Keratinocyte (primary cell): Measurements from ENCODE around the gene RTN3. TPM values are rescaled to one million over a fixed set of nuclear protein-coding genes. Genes with fewer than 3 reads are reported as not detected.
A peak's percentile ranks its signal among the peaks of the same experiment; 100 is the strongest.

Experiments used
- DNase-seq: peaks from one replicate; pipeline ENCODE4 v3.0.0-alpha.2; 2011; ENCODE audit warnings: low read depth, missing footprints, low spot score
- FAIRE-seq: peaks from 2 replicates; lab custom pipeline; 2011; peaks lifted over from hg19 to GRCh38; lab: Jason Lieb, UNC
- H2AFZ ChIP-seq: 2 replicates; pipeline ENCODE4 v1.6.0; 2012; ENCODE audit warnings: low read length, control low read depth, inconsistent platforms; ENCODE audit not compliant: control insufficient read depth
- H3K27ac ChIP-seq: 2 replicates; pipeline ENCODE4 v1.5.1; 2011; ENCODE audit warnings: low read length; ENCODE audit not compliant: control insufficient read depth, insufficient read depth
- H3K27me3 ChIP-seq: 3 replicates; pipeline ENCODE4 v1.6.0; 2011; ENCODE audit warnings: low read length; ENCODE audit not compliant: control insufficient read depth, insufficient read depth; ENCODE audit errors: extremely low read depth
- H3K36me3 ChIP-seq, 2 experiments: 2 replicates in 1 of 2; 3 replicates in 1 of 2; pipeline ENCODE4 v1.5.1; 2011; ENCODE audit warnings: low read length in 2 of 2, mild to moderate bottlenecking in 1 of 2; ENCODE audit not compliant: control insufficient read depth in 2 of 2, insufficient read depth in 2 of 2; ENCODE audit errors: extremely low read depth in 1 of 2
- H3K4me1 ChIP-seq: 3 replicates; pipeline ENCODE4 v1.5.1; 2011; ENCODE audit warnings: low read length; ENCODE audit not compliant: control insufficient read depth, insufficient read depth; ENCODE audit errors: extremely low read depth
- H3K4me2 ChIP-seq: 3 replicates; pipeline ENCODE4 v1.6.0; 2011; ENCODE audit warnings: low read depth, low read length; ENCODE audit not compliant: control insufficient read depth, insufficient read depth; ENCODE audit errors: extremely low read depth
- H3K4me3 ChIP-seq, 3 experiments: fragments of 200-600 bp in 1 of 3; sonication (generic) in 1 of 3; 2 replicates in 2 of 3; 3 replicates in 1 of 3; pipeline ENCODE4 v1.5.1; 2011 to 2016; ENCODE audit warnings: low read length in 3 of 3, mild to moderate bottlenecking in 3 of 3, control low read depth in 2 of 3, inconsistent platforms in 1 of 3, low read depth in 1 of 3, mixed read lengths in 1 of 3, mixed run types in 1 of 3, moderate library complexity in 1 of 3; ENCODE audit not compliant: control insufficient read depth in 2 of 3, insufficient read depth in 2 of 3; ENCODE audit errors: extremely low read depth in 1 of 3
- H3K79me2 ChIP-seq: 2 replicates; pipeline ENCODE4 v1.6.0; 2012; ENCODE audit warnings: low read length; ENCODE audit not compliant: control insufficient read depth, insufficient read depth
- H3K9ac ChIP-seq: 3 replicates; pipeline ENCODE4 v1.6.0; 2011; ENCODE audit warnings: low read length; ENCODE audit not compliant: control insufficient read depth, insufficient read depth; ENCODE audit errors: extremely low read depth
- H3K9me1 ChIP-seq: 3 replicates; pipeline ENCODE4 v1.6.0; 2011; ENCODE audit warnings: low read length; ENCODE audit not compliant: control insufficient read depth, insufficient read depth; ENCODE audit errors: extremely low read depth
- H3K9me3 ChIP-seq: 2 replicates; pipeline ENCODE4 v1.5.1; 2012; ENCODE audit warnings: low read depth, low read length; ENCODE audit not compliant: control insufficient read depth
- H4K20me1 ChIP-seq: 3 replicates; pipeline ENCODE4 v1.6.0; 2011; ENCODE audit warnings: low read length; ENCODE audit not compliant: control insufficient read depth, insufficient read depth; ENCODE audit errors: extremely low read depth
- EZH2 ChIP-seq: IDR thresholded peaks from one replicate; pipeline ENCODE4 v1.6.1; 2012; ENCODE audit warnings: inconsistent platforms, mild to moderate bottlenecking, low read length, moderate library complexity
- dilution Hi-C: fragments of 300-500 bp; cut with MboI; formaldehyde crosslinking; loops from one replicate; pipeline ENCODE4 v1.7.0; 2020; ENCODE audit warnings: low sequenced_read_pairs; ENCODE audit not compliant: extremely low pct_ligation_motif_present
- polyA plus RNA-seq, 5 experiments: library from polyadenylated mRNA; depleted of rRNA in 3 of 5; stranded (reverse) in 3 of 5; stranded (forward) in 1 of 5; unstranded in 1 of 5; fragments of >200 nt; gene quantifications; 1 replicate in 1 of 5; 2 replicates in 3 of 5; 3 replicates in 1 of 5; pipeline versions ENCODE4 v1.2.1 to v1.2.3, GENCODE V29; 2011 to 2012; ENCODE audit warnings: missing spikeins in 2 of 5, low read depth in 1 of 5, low replicate concordance in 1 of 5
- TF ChIP-seq, protein P1 (sequence below), 3 experiments: IDR thresholded peaks in 1 of 3; conservative IDR thresholded peaks in 1 of 3; optimal IDR thresholded peaks in 1 of 3; 2 replicates in 2 of 3; 3 replicates in 1 of 3; pipeline versions ENCODE3 to v1.5.1; 2011; ENCODE audit warnings: low read length in 3 of 3, mild to moderate bottlenecking in 3 of 3, moderate library complexity in 2 of 3, control low read depth in 1 of 3, inconsistent platforms in 1 of 3; ENCODE audit not compliant: insufficient read depth in 2 of 3; ENCODE audit errors: extremely low read depth in 1 of 3

RTN3 gene
- polyA plus RNA-seq, 1 donor (not counting 4 experiments of a cell fraction or from before 2014, with no cell fraction given) = 50.8 TPM

DNA sequence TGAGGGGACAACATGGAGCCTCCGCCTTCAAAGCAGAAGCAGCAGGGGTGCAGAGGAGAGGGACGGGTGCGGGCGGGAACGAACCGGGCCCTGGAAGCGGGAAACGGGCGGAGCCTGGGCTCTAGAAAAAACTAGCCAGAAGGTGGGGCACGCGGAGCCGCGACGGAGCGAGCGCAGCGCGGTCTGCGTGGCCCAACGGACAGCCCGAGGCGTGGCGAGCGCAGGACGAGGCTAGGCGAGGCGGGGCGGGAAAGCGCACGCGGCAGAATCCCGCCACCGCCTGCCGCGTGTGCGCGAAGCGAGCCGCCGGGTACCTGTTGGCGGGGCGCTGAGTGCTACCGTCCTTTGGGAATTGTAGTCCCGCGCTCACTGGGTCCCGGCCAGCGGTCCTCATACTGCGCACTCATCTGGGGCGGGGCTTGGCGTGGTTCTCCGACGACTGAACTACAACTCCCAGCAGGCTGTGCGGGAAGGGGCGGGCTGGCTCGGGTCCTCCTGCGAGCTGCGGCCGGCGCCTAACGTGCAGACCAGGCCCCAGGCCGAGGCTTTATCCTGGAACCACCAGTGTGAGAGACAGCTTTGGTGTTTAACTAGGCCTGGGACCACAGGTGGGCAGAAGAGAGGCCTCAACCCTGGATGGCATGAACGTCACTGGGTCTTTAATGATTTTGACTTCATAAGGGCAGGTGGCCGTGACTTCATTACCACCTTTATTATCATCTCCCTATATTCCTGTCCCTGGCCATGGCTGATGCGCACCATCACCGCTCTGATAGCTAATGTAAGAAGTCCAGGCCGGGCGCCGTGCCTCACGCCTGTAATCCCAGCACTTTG lies 9.8 kb upstream of the RTN3 start, which contains the start of gene ATL3:
ATL3 (minus strand) TSS at position 55 of the 834 bp plus-strand sequence; CDS start at position 14, 41 bp downstream.
- no peak for TF ChIP-seq EZH2
- TF ChIP-seq, protein P1, sequence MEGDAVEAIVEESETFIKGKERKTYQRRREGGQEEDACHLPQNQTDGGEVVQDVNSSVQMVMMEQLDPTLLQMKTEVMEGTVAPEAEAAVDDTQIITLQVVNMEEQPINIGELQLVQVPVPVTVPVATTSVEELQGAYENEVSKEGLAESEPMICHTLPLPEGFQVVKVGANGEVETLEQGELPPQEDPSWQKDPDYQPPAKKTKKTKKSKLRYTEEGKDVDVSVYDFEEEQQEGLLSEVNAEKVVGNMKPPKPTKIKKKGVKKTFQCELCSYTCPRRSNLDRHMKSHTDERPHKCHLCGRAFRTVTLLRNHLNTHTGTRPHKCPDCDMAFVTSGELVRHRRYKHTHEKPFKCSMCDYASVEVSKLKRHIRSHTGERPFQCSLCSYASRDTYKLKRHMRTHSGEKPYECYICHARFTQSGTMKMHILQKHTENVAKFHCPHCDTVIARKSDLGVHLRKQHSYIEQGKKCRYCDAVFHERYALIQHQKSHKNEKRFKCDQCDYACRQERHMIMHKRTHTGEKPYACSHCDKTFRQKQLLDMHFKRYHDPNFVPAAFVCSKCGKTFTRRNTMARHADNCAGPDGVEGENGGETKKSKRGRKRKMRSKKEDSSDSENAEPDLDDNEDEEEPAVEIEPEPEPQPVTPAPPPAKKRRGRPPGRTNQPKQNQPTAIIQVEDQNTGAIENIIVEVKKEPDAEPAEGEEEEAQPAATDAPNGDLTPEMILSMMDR (optimal IDR thresholded peaks at IDR 0.05 in 1 of 3, IDR thresholded peaks at IDR 0.05 in 1 of 3, conservative IDR thresholded peaks at IDR 0.05 in 1 of 3; ENCODE audit: extremely low read depth in 1 of 3, insufficient read depth in 2 of 3, low read length in 3 of 3) = peak in 2 of 3 experiments; percentile 16 to 24
- dilution Hi-C loops = no loop called here

DNA sequence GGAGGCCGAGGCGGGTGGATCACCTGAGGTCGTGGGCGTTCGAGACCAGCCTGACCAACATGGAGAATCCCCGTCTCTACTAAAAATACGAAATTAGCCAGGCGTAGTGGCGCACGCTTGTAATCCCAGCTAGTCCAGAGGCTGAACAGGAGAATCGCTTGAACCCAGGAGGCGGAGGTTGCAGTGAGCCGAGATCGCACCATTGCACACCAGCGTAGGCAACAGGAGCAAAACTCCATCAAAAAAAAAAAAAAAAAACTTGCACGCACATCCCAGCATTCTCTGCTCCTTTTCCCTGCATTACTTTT lies 9.2 kb upstream of the RTN3 start:
- Histone ChIP-seq H3K9me3 (no peaks in the 10 kb centered on the region), H3K27ac (no peak overlapping the region), H3K36me3 (no peaks in the 10 kb centered on the region), H3K4me2 (no peak overlapping the region), H4K20me1 (no peaks in the 10 kb centered on the region), H3K9me1 (no peaks in the 10 kb centered on the region), H2AFZ (no peak overlapping the region), H3K9ac (no peak overlapping the region), H3K79me2 (peaks cover 23% of the 10 kb centered on the region), H3K4me3 (no peak overlapping the region), H3K27me3 (no peaks in the 10 kb centered on the region), H3K4me1 (peaks cover 38% of the 10 kb centered on the region)
- no peak for TF ChIP-seq EZH2
- TF ChIP-seq, protein P1 (optimal IDR thresholded peaks at IDR 0.05 in 1 of 3, IDR thresholded peaks at IDR 0.05 in 1 of 3, conservative IDR thresholded peaks at IDR 0.05 in 1 of 3; ENCODE audit: extremely low read depth in 1 of 3, insufficient read depth in 2 of 3, low read length in 3 of 3) = no peak
- no peak for DNase-seq
- FAIRE-seq = no peak
- dilution Hi-C loops = no loop called here

More for the DNA sequence above, 9.8 kb upstream of the RTN3 start, which contains the start of gene ATL3:
- Histone ChIP-seq H3K79me2 (peaks cover 28% of the 10 kb centered on the region), H3K4me3 (peak within 1 kb of the TSS; percentile 60 to 73 (median 61)), H3K9me1 (no peaks in the 10 kb centered on the region), H4K20me1 (no peaks in the 10 kb centered on the region), H3K27me3 (no peaks in the 10 kb centered on the region), H3K4me2 (peak within 1 kb of the TSS; percentile 57), H3K4me1 (peaks cover 44% of the 10 kb centered on the region), H2AFZ (peak within 1 kb of the TSS; percentile 78), H3K9me3 (no peaks in the 10 kb centered on the region), H3K9ac (peak within 1 kb of the TSS; percentile 71), H3K27ac (peak within 1 kb of the TSS; percentile 70), H3K36me3 (no peaks in the 10 kb centered on the region)
- DNase-seq (peak; percentile 70), FAIRE-seq (no peak)
